IMR-90 (cell line): ENCODE measurements around the gene OSBPL6. TPM values are rescaled to one million over a fixed set of nuclear protein-coding genes. Genes with fewer than 3 reads are reported as not detected.

Source experiments
- ATAC-seq: fragments of 200-7000 bp; cut with Tn5 transposase; 2 replicates; pipeline ENCODE4 v1.9.1; 2020; ENCODE audit warnings: low read depth, mild to moderate bottlenecking, moderate library complexity
- BruUV-seq: library from RNA; stranded (reverse); fragments of 400-500 nt; replicated peaks from 2 replicates; lab custom pipeline; 2021; lab: Mats Ljungman, UMichigan
- CTCF ChIA-PET: fragments of 300-600 bp; formaldehyde crosslinking; extraction: SDS; loops from one replicate; lab custom pipeline; 2021; ENCODE audit warnings: antibody characterized with exemption; lab: Yijun Ruan, JAX
- POLR2A ChIA-PET: fragments of 300-600 bp; sonication (Branson Sonifier 250); formaldehyde crosslinking; loops from one replicate; lab custom pipeline; 2022; ENCODE audit warnings: antibody characterized with exemption; ENCODE audit not compliant: unreplicated experiment; lab: Charles Lee
- DNase-seq: peaks from one replicate; pipeline ENCODE4 v3.0.0; 2013
- H2AFZ ChIP-seq: replicated peaks from 2 replicates; pipeline ENCODE3; 2013; ENCODE audit warnings: low read length, mild to moderate bottlenecking; ENCODE audit not compliant: poor library complexity
- H2AK5ac ChIP-seq: 2 replicates; pipeline ENCODE4 v1.6.1; 2013; ENCODE audit warnings: low read depth, low read length, inconsistent platforms
- H2AK9ac ChIP-seq: replicated peaks from 2 replicates; pipeline ENCODE3; 2013; ENCODE audit warnings: mild to moderate bottlenecking, low read depth, low read length, moderate library complexity; ENCODE audit not compliant: poor library complexity
- H2BK120ac ChIP-seq: 2 replicates; pipeline ENCODE4 v1.6.1; 2013; ENCODE audit warnings: low read depth, low read length, inconsistent platforms
- H2BK15ac ChIP-seq: 3 replicates; pipeline ENCODE4 v1.6.1; 2013; ENCODE audit warnings: low read depth, low read length, inconsistent platforms
- H2BK20ac ChIP-seq: 2 replicates; pipeline ENCODE4 v1.6.1; 2013; ENCODE audit warnings: low read depth, mild to moderate bottlenecking, inconsistent platforms, low read length, moderate library complexity
- H2BK5ac ChIP-seq: 2 replicates; pipeline ENCODE4 v1.6.1; 2013; ENCODE audit warnings: mild to moderate bottlenecking, low read depth, low read length, inconsistent platforms; ENCODE audit not compliant: poor library complexity, severe bottlenecking
- H3K14ac ChIP-seq: replicated peaks from 2 replicates; pipeline ENCODE4 v1.6.1; 2013; ENCODE audit warnings: low read depth, low read length, inconsistent platforms
- H3K18ac ChIP-seq: 2 replicates; pipeline ENCODE4 v1.6.1; 2013; ENCODE audit warnings: low read depth, low read length, control low read depth
- H3K23ac ChIP-seq: 2 replicates; pipeline ENCODE4 v1.6.1; 2013; ENCODE audit warnings: low read depth, low read length, inconsistent platforms
- H3K27ac ChIP-seq: 2 replicates; pipeline ENCODE4 v1.5.1; 2013; ENCODE audit warnings: mild to moderate bottlenecking, control low read depth, low read length; ENCODE audit not compliant: insufficient read depth
- H3K27me3 ChIP-seq: 2 replicates; pipeline ENCODE4 v1.6.1; 2013; ENCODE audit warnings: low read length; ENCODE audit not compliant: control insufficient read depth, insufficient read depth
- H3K36me3 ChIP-seq: 2 replicates; pipeline ENCODE4 v1.6.1; 2013; ENCODE audit warnings: low read length, mixed read lengths; ENCODE audit not compliant: control insufficient read depth, insufficient read depth
- H3K4ac ChIP-seq: 2 replicates; pipeline ENCODE4 v1.6.1; 2013; ENCODE audit warnings: low read depth, low read length, inconsistent platforms
- H3K4me1 ChIP-seq: 2 replicates; pipeline ENCODE4 v1.6.1; 2013; ENCODE audit warnings: low read length, mixed read lengths; ENCODE audit not compliant: control insufficient read depth, insufficient read depth
- H3K4me2 ChIP-seq: 2 replicates; pipeline ENCODE4 v1.6.1; 2013; ENCODE audit warnings: low read depth, mild to moderate bottlenecking, control low read depth, low read length, moderate library complexity
- H3K4me3 ChIP-seq: 2 replicates; pipeline ENCODE4 v1.5.1; 2013; ENCODE audit warnings: low read depth, mild to moderate bottlenecking, control low read depth, low read length, moderate library complexity; ENCODE audit not compliant: insufficient read depth
- H3K56ac ChIP-seq: 2 replicates; pipeline ENCODE4 v1.6.1; 2013; ENCODE audit warnings: low read length, inconsistent platforms; ENCODE audit not compliant: insufficient read depth; ENCODE audit errors: extremely low read depth
- H3K79me1 ChIP-seq, 2 experiments: 2 replicates each; pipeline ENCODE4 v1.6.1; 2013; ENCODE audit warnings: low read length in 2 of 2, inconsistent platforms in 1 of 2, low read depth in 1 of 2
- H3K9ac ChIP-seq: 2 replicates; pipeline ENCODE4 v1.6.1; 2013; ENCODE audit warnings: low read depth, low read length, control low read depth
- H3K9me1 ChIP-seq: 2 replicates; pipeline ENCODE4 v1.6.1; 2013; ENCODE audit warnings: low read length, inconsistent platforms; ENCODE audit not compliant: insufficient read depth
- H3K9me3 ChIP-seq: 2 replicates; pipeline ENCODE4 v1.6.1; 2013; ENCODE audit warnings: low read length; ENCODE audit not compliant: control insufficient read depth, insufficient read depth
- H4K20me1 ChIP-seq: 2 replicates; pipeline ENCODE4 v1.6.1; 2013; ENCODE audit warnings: low read length, inconsistent platforms; ENCODE audit not compliant: insufficient read depth
- H4K5ac ChIP-seq: 2 replicates; pipeline ENCODE4 v1.6.1; 2013; ENCODE audit warnings: mild to moderate bottlenecking, low read depth, low read length, control low read depth
- H4K8ac ChIP-seq, 2 experiments: 2 replicates each; pipeline ENCODE4 v1.6.1; 2013; ENCODE audit warnings: low read depth in 2 of 2, low read length in 2 of 2, control low read depth in 1 of 2, inconsistent platforms in 1 of 2
- H4K91ac ChIP-seq: 2 replicates; pipeline ENCODE4 v1.6.1; 2013; ENCODE audit warnings: low read depth, low read length, inconsistent platforms; ENCODE audit not compliant: insufficient read depth
- BHLHE40 ChIP-seq: fragments of 150-350 bp; IDR thresholded peaks from 2 replicates; pipeline ENCODE4 v1.6.1; 2016; ENCODE audit warnings: mild to moderate bottlenecking, low read depth, low read length
- CEBPB ChIP-seq: IDR thresholded peaks from 2 replicates; pipeline ENCODE4 v1.6.1; 2012; ENCODE audit warnings: low read depth, low read length, improper control_type of control experiment
- CHD1 ChIP-seq: IDR thresholded peaks from 2 replicates; pipeline ENCODE4 v1.6.1; 2012; ENCODE audit warnings: low read depth, low read length, improper control_type of control experiment
- FOS ChIP-seq: fragments of 150-350 bp; IDR thresholded peaks from 2 replicates; pipeline ENCODE4 v1.6.1; 2016; ENCODE audit warnings: low read depth, low read length
- MAFK ChIP-seq: IDR thresholded peaks from 2 replicates; pipeline ENCODE4 v1.6.1; 2012; ENCODE audit warnings: low read depth, low read length, improper control_type of control experiment
- MAZ ChIP-seq: IDR thresholded peaks from 2 replicates; pipeline ENCODE4 v1.6.1; 2012; ENCODE audit warnings: low read depth, mild to moderate bottlenecking, low read length, improper control_type of control experiment, moderate library complexity, borderline replicate concordance
- MXI1 ChIP-seq: IDR thresholded peaks from 2 replicates; pipeline ENCODE4 v1.6.1; 2012; ENCODE audit warnings: low read depth, mild to moderate bottlenecking, low read length, moderate library complexity, borderline replicate concordance
- NFE2L2 ChIP-seq: fragments of 150-350 bp; IDR thresholded peaks from 2 replicates; pipeline ENCODE4 v1.6.1; 2016; ENCODE audit warnings: low read depth, mild to moderate bottlenecking, low read length
- POLR2A ChIP-seq: IDR thresholded peaks from 2 replicates; pipeline ENCODE4 v1.6.1; 2012; ENCODE audit warnings: mild to moderate bottlenecking, low read depth, low read length
- RAD21 ChIP-seq: IDR thresholded peaks from 2 replicates; pipeline ENCODE4 v1.6.1; 2012; ENCODE audit warnings: low read length, improper control_type of control experiment
- RCOR1 ChIP-seq: IDR thresholded peaks from 2 replicates; pipeline ENCODE4 v1.6.1; 2012; ENCODE audit warnings: mild to moderate bottlenecking, low read length, improper control_type of control experiment; ENCODE audit not compliant: insufficient replicate concordance
- RFX5 ChIP-seq: IDR thresholded peaks from 2 replicates; pipeline ENCODE4 v1.8.0; 2012; ENCODE audit warnings: low read depth, mild to moderate bottlenecking, low read length, moderate library complexity
- SMC3 ChIP-seq: fragments of 150-350 bp; IDR thresholded peaks from 2 replicates; pipeline ENCODE4 v1.6.1; 2016; ENCODE audit warnings: low read depth, mild to moderate bottlenecking, antibody characterized with exemption, low read length, moderate library complexity
- WGBS, 2 experiments: methylation state at CpG; one replicate each; pipeline versions ENCODE4 v1.1.5 to v1.1.7; 2013; ENCODE audit warnings: missing lambda C conversion rate in 2 of 2; ENCODE audit not compliant: insufficient read length in 1 of 2; ENCODE audit errors: extremely low coverage in 2 of 2; 5-methylcytosine and 5-hydroxymethylcytosine counted together
- dilution Hi-C: fragments of 300-500 bp; cut with HindIII; formaldehyde crosslinking; loops from one replicate; pipeline ENCODE4 v1.14.3; 2018; ENCODE audit warnings: low sequenced_read_pairs; ENCODE audit not compliant: unreplicated experiment
- in situ Hi-C: fragments of 300-500 bp; cut with MboI; formaldehyde crosslinking; loops from 3 replicates; pipeline ENCODE4 v1.14.3; 2019; ENCODE audit warnings: low sequenced_read_pairs, inconsistent platforms, mixed read lengths
- intact Hi-C: fragments of 100-400 bp; cut with micrococcal nuclease; formaldehyde crosslinking; loops from 2 replicates; pipeline ENCODE4 v1.10.0; 2022
- polyA plus RNA-seq, 3 experiments: library from polyadenylated mRNA; depleted of rRNA; stranded (reverse); fragments of >200 nt; gene quantifications; 2 replicates each; pipeline ENCODE4 v1.2.3, GENCODE V29; 2012; ENCODE audit warnings: low replicate concordance in 1 of 3
- total RNA-seq: library from RNA; depleted of rRNA; stranded (reverse); fragments of >200 nt; gene quantifications from 2 replicates; pipeline ENCODE4 v1.2.3, GENCODE V29; 2012
- TF ChIP-seq, protein P1 (sequence below): conservative IDR thresholded peaks from 2 replicates; pipeline ENCODE4 v1.5.1; 2012; ENCODE audit warnings: mild to moderate bottlenecking, low read depth, low read length, improper control_type of control experiment
- TF ChIP-seq, protein P2 (sequence below): fragments of 150-350 bp; IDR thresholded peaks from 2 replicates; pipeline ENCODE4 v1.6.1; 2016; ENCODE audit warnings: low read depth, mild to moderate bottlenecking, low read length, moderate library complexity, borderline replicate concordance
- TF ChIP-seq, protein P3 (sequence below): fragments of 150-350 bp; IDR thresholded peaks from 2 replicates; pipeline ENCODE4 v1.6.1; 2017; ENCODE audit warnings: mild to moderate bottlenecking, antibody characterized with exemption, low read length, low read depth

Gene OSBPL6
- total and polyA plus RNA-seq, 2 of the 4 experiments (the other 2 are of a cell fraction) = 3.2 to 3.7 TPM

DNA sequence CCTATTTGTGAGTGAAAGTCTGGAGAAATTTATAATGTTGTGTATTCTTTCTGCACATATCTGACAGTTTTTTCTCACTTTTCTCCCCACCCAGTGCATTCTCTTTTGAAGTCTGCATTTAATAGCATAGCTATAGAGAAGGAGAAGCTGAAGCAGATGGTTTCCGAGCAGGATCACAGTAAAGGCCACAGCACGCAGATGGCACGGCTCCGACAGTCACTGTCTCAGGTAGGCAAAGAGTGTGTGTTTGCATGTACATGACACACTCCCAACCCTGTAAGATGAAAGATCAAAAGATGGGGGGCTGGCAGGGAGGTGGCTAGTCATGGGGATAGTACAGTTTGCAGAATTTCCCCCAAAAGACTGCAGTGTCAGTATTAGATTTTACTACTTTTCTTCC lies 167.3 kb downstream of the OSBPL6 start:
- no peaks in the 10 kb centered on the region for H3K4me1 ChIP-seq
- no peak overlapping the region for H3K4me3 ChIP-seq
- no peak overlapping the region for H2BK15ac ChIP-seq
- H2BK20ac ChIP-seq = no peak overlapping the region
- H2AK9ac ChIP-seq = no peak overlapping the region
- intact Hi-C loops = no loop called here
- no peak overlapping the region for H3K9ac ChIP-seq
- H4K20me1 ChIP-seq = no peaks in the 10 kb centered on the region
- H4K8ac ChIP-seq = no peak overlapping the region
- DNase-seq (no peak), ATAC-seq (no peak)
- H3K9me1 ChIP-seq = no peaks in the 10 kb centered on the region
- H2AK5ac ChIP-seq = no peak overlapping the region
- no peak overlapping the region for H3K23ac ChIP-seq
- H3K27me3 ChIP-seq = no peaks in the 10 kb centered on the region
- no peak overlapping the region for H2AFZ ChIP-seq
- no peaks in the 10 kb centered on the region for H3K36me3 ChIP-seq
- H3K4ac ChIP-seq = no peak overlapping the region
- no peak overlapping the region for H2BK120ac ChIP-seq
- no peak overlapping the region for H4K91ac ChIP-seq
- H3K14ac ChIP-seq = no peak overlapping the region
- no peaks in the 10 kb centered on the region for H3K9me3 ChIP-seq
- H4K5ac ChIP-seq = no peak overlapping the region
- POLR2A ChIA-PET = no interaction called here
- H2BK5ac ChIP-seq = no peak overlapping the region
- dilution Hi-C loops = no loop called here
- H3K79me1 ChIP-seq = no peaks in the 10 kb centered on the region
- H3K27ac ChIP-seq = no peak overlapping the region
- H3K56ac ChIP-seq = no peak overlapping the region
- no peak overlapping the region for H3K4me2 ChIP-seq
- in situ Hi-C loops = no loop called here
- no peak overlapping the region for H3K18ac ChIP-seq
- CTCF ChIA-PET = no interaction called here
- BruUV-seq = no TSS peak
- WGBS, 2 experiments = no CpG with 5 or more reads among the region's 4 CpGs
- TF ChIP-seq CHD1 = no peak
- TF ChIP-seq POLR2A = no peak
- TF ChIP-seq, protein P1, sequence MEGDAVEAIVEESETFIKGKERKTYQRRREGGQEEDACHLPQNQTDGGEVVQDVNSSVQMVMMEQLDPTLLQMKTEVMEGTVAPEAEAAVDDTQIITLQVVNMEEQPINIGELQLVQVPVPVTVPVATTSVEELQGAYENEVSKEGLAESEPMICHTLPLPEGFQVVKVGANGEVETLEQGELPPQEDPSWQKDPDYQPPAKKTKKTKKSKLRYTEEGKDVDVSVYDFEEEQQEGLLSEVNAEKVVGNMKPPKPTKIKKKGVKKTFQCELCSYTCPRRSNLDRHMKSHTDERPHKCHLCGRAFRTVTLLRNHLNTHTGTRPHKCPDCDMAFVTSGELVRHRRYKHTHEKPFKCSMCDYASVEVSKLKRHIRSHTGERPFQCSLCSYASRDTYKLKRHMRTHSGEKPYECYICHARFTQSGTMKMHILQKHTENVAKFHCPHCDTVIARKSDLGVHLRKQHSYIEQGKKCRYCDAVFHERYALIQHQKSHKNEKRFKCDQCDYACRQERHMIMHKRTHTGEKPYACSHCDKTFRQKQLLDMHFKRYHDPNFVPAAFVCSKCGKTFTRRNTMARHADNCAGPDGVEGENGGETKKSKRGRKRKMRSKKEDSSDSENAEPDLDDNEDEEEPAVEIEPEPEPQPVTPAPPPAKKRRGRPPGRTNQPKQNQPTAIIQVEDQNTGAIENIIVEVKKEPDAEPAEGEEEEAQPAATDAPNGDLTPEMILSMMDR = no peak
- TF ChIP-seq NFE2L2 = no peak
- TF ChIP-seq MAFK = no peak
- TF ChIP-seq, protein P2, sequence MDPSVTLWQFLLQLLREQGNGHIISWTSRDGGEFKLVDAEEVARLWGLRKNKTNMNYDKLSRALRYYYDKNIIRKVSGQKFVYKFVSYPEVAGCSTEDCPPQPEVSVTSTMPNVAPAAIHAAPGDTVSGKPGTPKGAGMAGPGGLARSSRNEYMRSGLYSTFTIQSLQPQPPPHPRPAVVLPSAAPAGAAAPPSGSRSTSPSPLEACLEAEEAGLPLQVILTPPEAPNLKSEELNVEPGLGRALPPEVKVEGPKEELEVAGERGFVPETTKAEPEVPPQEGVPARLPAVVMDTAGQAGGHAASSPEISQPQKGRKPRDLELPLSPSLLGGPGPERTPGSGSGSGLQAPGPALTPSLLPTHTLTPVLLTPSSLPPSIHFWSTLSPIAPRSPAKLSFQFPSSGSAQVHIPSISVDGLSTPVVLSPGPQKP = no peak
- TF ChIP-seq RFX5 = no peak
- no peak for TF ChIP-seq RAD21
- TF ChIP-seq CEBPB = no peak
- TF ChIP-seq SMC3 = no peak
- no peak for TF ChIP-seq MXI1
- TF ChIP-seq FOS = no peak
- TF ChIP-seq, protein P3, sequence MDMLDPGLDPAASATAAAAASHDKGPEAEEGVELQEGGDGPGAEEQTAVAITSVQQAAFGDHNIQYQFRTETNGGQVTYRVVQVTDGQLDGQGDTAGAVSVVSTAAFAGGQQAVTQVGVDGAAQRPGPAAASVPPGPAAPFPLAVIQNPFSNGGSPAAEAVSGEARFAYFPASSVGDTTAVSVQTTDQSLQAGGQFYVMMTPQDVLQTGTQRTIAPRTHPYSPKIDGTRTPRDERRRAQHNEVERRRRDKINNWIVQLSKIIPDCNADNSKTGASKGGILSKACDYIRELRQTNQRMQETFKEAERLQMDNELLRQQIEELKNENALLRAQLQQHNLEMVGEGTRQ = no peak
- TF ChIP-seq BHLHE40 = no peak
- no peak for TF ChIP-seq RCOR1
- no peak for TF ChIP-seq MAZ
